Liver (tissue), 9 donors: ENCODE measurements around the gene SH3GL3. TPM values are rescaled to one million over a fixed set of nuclear protein-coding genes. Genes with fewer than 3 reads are reported as not detected.

ENCODE experiments used
- DNase-seq: peaks from one replicate; pipeline ENCODE4 v3.0.0-alpha.2; 2017; ENCODE audit warnings: low spot score
- H3K27ac ChIP-seq, 2 donors: one replicate each; pipeline ENCODE4 v1.7.0; 2013; ENCODE audit warnings: inconsistent platforms in 2 of 2, low read length in 2 of 2, control low read depth in 1 of 2, low read depth in 1 of 2, mild to moderate bottlenecking in 1 of 2
- H3K27me3 ChIP-seq, 4 donors: one replicate each; pipeline versions ENCODE4 v1.6.1 to v1.7.0; 2013; ENCODE audit warnings: low read length in 3 of 4, inconsistent platforms in 1 of 4, mild to moderate bottlenecking in 1 of 4, moderate library complexity in 1 of 4; ENCODE audit not compliant: control insufficient read depth in 4 of 4, insufficient read depth in 4 of 4
- H3K36me3 ChIP-seq, 4 donors: one replicate each; pipeline versions ENCODE4 v1.6.1 to v1.7.0; 2013; ENCODE audit warnings: low read length in 3 of 4, mild to moderate bottlenecking in 3 of 4, low read depth in 1 of 4, moderate library complexity in 1 of 4; ENCODE audit not compliant: control insufficient read depth in 4 of 4, insufficient read depth in 3 of 4
- H3K4me1 ChIP-seq, 4 donors: one replicate each; pipeline versions ENCODE4 v1.6.1 to v1.7.0; 2013; ENCODE audit warnings: low read length in 3 of 4, mild to moderate bottlenecking in 3 of 4, moderate library complexity in 1 of 4; ENCODE audit not compliant: control insufficient read depth in 4 of 4, insufficient read depth in 4 of 4
- H3K4me3 ChIP-seq, 3 donors: one replicate each; pipeline versions ENCODE4 v1.6.1 to v1.7.0; 2013; ENCODE audit warnings: low read length in 3 of 3, control low read depth in 1 of 3, low read depth in 1 of 3, mild to moderate bottlenecking in 1 of 3
- H3K9ac ChIP-seq, 2 donors: one replicate each; pipeline ENCODE4 v1.7.0; 2013; ENCODE audit warnings: low read length in 2 of 2, mild to moderate bottlenecking in 2 of 2, moderate library complexity in 2 of 2, control low read depth in 1 of 2, low read depth in 1 of 2
- H3K9me3 ChIP-seq, 4 donors: one replicate each; pipeline versions ENCODE4 v1.6.1 to v1.7.0; 2013; ENCODE audit warnings: low read length in 3 of 4; ENCODE audit not compliant: control insufficient read depth in 4 of 4
- FOXA2 ChIP-seq: IDR thresholded peaks from 2 replicates; pipeline ENCODE4 v1.6.1; 2016; ENCODE audit warnings: antibody characterized with exemption
- HNF4A ChIP-seq, 2 donors: conservative IDR thresholded peaks; 2 replicates each; pipeline ENCODE4 v1.6.1; 2016; ENCODE audit warnings: antibody characterized with exemption in 2 of 2, mild to moderate bottlenecking in 2 of 2
- HNF4G ChIP-seq: IDR thresholded peaks from 2 replicates; pipeline ENCODE4 v1.6.1; 2016; ENCODE audit warnings: antibody characterized with exemption
- RXRA ChIP-seq, 2 donors: IDR thresholded peaks; 2 replicates each; pipeline ENCODE4 v1.6.1; 2017 to 2018; ENCODE audit warnings: antibody characterized with exemption in 2 of 2, mild to moderate bottlenecking in 1 of 2
- SP1 ChIP-seq: IDR thresholded peaks from 2 replicates; pipeline ENCODE4 v1.6.1; 2018; ENCODE audit warnings: antibody characterized with exemption, mild to moderate bottlenecking
- TAF1 ChIP-seq: conservative IDR thresholded peaks from 2 replicates; pipeline ENCODE4 v1.6.1; 2016; ENCODE audit warnings: antibody characterized with exemption, mild to moderate bottlenecking
- ZBTB33 ChIP-seq: IDR thresholded peaks from 2 replicates; pipeline ENCODE4 v1.6.1; 2016; ENCODE audit warnings: antibody characterized with exemption
- WGBS: extraction: QIAGEN DNeasy Blood & Tissue Kit; methylation state at CpG from one replicate; pipeline ENCODE4 v1.1.7; 2013; 5-methylcytosine and 5-hydroxymethylcytosine counted together
- polyA plus RNA-seq, 2 donors: library from polyadenylated mRNA; stranded (reverse) in 1 of 2; unstranded in 1 of 2; fragments of 200-250 nt in 1 of 2; fragments of >200 nt in 1 of 2; fragmentation: Nextera tagmentation in 1 of 2; extraction: Ambion mirVana in 1 of 2; gene quantifications; one replicate each; pipeline versions ENCODE4 v1.2.1 to v1.2.3, GENCODE V29; 2013 to 2015
- total RNA-seq, 2 donors: library from RNA; depleted of rRNA; stranded (reverse); fragments of >200 nt; gene quantifications; one replicate each; pipeline ENCODE4 v1.2.3, GENCODE V29; 2014
- TF ChIP-seq, protein P1 (sequence below): IDR thresholded peaks from 2 replicates; pipeline ENCODE4 v1.6.1; 2016; ENCODE audit warnings: antibody characterized with exemption
- TF ChIP-seq, protein P2 (sequence below): IDR thresholded peaks from 2 replicates; pipeline ENCODE4 v1.6.1; 2016; ENCODE audit warnings: antibody characterized with exemption, mild to moderate bottlenecking
- TF ChIP-seq, protein P3 (sequence below): fragments of 150-350 bp; IDR thresholded peaks from 2 replicates; pipeline ENCODE4 v1.5.1; 2017; ENCODE audit warnings: improper control_type of control experiment, low read depth, low read length; ENCODE audit not compliant: missing input control
- donor health status: healthy.
- donor health status: healthy.
- donor health status: healthy.
- donor health status: healthy.
- donor health status: healthy.

Gene SH3GL3
- total and polyA plus RNA-seq, 4 donors: 0.23 TPM; not detected in 3

DNA sequence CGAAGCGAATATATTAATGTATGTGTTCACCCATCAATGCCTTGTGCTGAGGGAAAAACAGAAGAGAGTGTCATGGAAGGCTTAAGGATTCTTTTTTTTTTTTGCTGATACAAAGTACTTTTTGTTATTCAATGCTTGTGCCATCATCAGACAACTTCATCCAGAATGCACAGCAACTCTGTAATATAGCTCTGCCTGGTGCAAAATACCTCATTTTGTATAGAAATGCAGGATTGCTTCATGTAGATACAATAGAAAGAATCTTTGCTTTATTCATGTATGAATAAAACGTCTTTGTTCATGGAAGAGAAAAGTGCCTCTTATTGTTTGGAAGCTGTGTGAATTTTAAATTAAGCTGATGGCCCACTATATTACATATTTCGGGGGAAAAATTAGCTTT is 62.9 kb downstream of the SH3GL3 start:
- no peak for DNase-seq
- Histone ChIP-seq H3K9me3 (no peaks in the 10 kb centered on the region), H3K4me1 (no peaks in the 10 kb centered on the region)

GRCh38 chr15:83512459-83512858 is 65.3 kb downstream of the SH3GL3 start:
- Histone ChIP-seq H3K36me3 (no peaks in the 10 kb centered on the region), H3K4me1 (no peaks in the 10 kb centered on the region), H3K4me3 (no peak overlapping the region), H3K9me3 (no peaks in the 10 kb centered on the region), H3K27ac (no peak overlapping the region), H3K9ac (no peak overlapping the region), H3K27me3 (peaks cover 0 to 7% (median 0%) of the 10 kb centered on the region in 4 donors)
- WGBS: 47% methylated on average over 8 of the region's 8 CpGs
- no peak for DNase-seq
- no peak for TF ChIP-seq RXRA (IDR thresholded peaks at IDR 0.05)
- TF ChIP-seq, protein P1, sequence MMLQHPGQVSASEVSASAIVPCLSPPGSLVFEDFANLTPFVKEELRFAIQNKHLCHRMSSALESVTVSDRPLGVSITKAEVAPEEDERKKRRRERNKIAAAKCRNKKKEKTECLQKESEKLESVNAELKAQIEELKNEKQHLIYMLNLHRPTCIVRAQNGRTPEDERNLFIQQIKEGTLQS: no peak
- TF ChIP-seq, protein P2, sequence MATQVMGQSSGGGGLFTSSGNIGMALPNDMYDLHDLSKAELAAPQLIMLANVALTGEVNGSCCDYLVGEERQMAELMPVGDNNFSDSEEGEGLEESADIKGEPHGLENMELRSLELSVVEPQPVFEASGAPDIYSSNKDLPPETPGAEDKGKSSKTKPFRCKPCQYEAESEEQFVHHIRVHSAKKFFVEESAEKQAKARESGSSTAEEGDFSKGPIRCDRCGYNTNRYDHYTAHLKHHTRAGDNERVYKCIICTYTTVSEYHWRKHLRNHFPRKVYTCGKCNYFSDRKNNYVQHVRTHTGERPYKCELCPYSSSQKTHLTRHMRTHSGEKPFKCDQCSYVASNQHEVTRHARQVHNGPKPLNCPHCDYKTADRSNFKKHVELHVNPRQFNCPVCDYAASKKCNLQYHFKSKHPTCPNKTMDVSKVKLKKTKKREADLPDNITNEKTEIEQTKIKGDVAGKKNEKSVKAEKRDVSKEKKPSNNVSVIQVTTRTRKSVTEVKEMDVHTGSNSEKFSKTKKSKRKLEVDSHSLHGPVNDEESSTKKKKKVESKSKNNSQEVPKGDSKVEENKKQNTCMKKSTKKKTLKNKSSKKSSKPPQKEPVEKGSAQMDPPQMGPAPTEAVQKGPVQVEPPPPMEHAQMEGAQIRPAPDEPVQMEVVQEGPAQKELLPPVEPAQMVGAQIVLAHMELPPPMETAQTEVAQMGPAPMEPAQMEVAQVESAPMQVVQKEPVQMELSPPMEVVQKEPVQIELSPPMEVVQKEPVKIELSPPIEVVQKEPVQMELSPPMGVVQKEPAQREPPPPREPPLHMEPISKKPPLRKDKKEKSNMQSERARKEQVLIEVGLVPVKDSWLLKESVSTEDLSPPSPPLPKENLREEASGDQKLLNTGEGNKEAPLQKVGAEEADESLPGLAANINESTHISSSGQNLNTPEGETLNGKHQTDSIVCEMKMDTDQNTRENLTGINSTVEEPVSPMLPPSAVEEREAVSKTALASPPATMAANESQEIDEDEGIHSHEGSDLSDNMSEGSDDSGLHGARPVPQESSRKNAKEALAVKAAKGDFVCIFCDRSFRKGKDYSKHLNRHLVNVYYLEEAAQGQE: no peak

More for the DNA sequence above, 62.9 kb downstream of the SH3GL3 start:
- WGBS: 72% methylated on average over 4 of the region's 4 CpGs
- H3K27me3 ChIP-seq: peaks cover 0 to 7% (median 0%) of the 10 kb centered on the region in 4 donors
- no peak overlapping the region for H3K4me3 ChIP-seq
- no peak for TF ChIP-seq SP1
- TF ChIP-seq ZBTB33: no peak
- TF ChIP-seq, protein P2: no peak
- TF ChIP-seq FOXA2: no peak
- no peak for TF ChIP-seq HNF4G
- TF ChIP-seq, protein P3, sequence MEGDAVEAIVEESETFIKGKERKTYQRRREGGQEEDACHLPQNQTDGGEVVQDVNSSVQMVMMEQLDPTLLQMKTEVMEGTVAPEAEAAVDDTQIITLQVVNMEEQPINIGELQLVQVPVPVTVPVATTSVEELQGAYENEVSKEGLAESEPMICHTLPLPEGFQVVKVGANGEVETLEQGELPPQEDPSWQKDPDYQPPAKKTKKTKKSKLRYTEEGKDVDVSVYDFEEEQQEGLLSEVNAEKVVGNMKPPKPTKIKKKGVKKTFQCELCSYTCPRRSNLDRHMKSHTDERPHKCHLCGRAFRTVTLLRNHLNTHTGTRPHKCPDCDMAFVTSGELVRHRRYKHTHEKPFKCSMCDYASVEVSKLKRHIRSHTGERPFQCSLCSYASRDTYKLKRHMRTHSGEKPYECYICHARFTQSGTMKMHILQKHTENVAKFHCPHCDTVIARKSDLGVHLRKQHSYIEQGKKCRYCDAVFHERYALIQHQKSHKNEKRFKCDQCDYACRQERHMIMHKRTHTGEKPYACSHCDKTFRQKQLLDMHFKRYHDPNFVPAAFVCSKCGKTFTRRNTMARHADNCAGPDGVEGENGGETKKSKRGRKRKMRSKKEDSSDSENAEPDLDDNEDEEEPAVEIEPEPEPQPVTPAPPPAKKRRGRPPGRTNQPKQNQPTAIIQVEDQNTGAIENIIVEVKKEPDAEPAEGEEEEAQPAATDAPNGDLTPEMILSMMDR: no peak
- TF ChIP-seq HNF4A (conservative IDR thresholded peaks at IDR 0.05): no peak
- TF ChIP-seq TAF1: no peak
- no peak for TF ChIP-seq RXRA (IDR thresholded peaks at IDR 0.05)
- no peaks in the 10 kb centered on the region for H3K36me3 ChIP-seq
- no peak overlapping the region for H3K9ac ChIP-seq
- H3K27ac ChIP-seq: no peak overlapping the region
